Activated CD4-positive, alpha-beta T cell treated with anti-CD3 and anti-CD28 coated beads, Interleukin-2, amount 50 U/mL, for 4 hours (primary cell): ENCODE measurements around the gene MRS2.
A peak's percentile ranks its signal among the peaks of the same experiment; 100 is the strongest.
"Not testable (repeated sequence)": the region's sequence is repeated elsewhere in the genome, so short reads cannot be mapped to it uniquely, and the experiment has no call there.

Source experiments
- DNase-seq, 2 experiments: peaks; one replicate each; pipeline ENCODE4 v3.0.0-alpha.2; 2020

The MRS2 gene

GRCh38 chr6:24402697-24403500, at the start of gene MRS2:
Gene MRS2, plus strand, starts transcription at chr6:24402936. Its CDS starts 111 bp downstream, at chr6:24403047.
- peak; percentile 65 to 75 for DNase-seq

- no peak for DNase-seq
Measured at GRCh38 chr6:24353861-24354260, 48.9 kb upstream of the MRS2 start.

GRCh38 chr6:24355393-24355792, 47.3 kb upstream of the MRS2 start:
- no peak for DNase-seq

GRCh38 chr6:24356310-24356973, 46.3 kb upstream of the MRS2 start:
- no peak for DNase-seq

- DNase-seq, result peak; percentile 17 to 28
Measured at GRCh38 chr6:24357336-24358218, 45.2 kb upstream of the MRS2 start, which contains the start of gene DCDC2. Gene DCDC2, minus strand, starts transcription at chr6:24358059. Its CDS starts 309 bp downstream, at chr6:24357750.

- no peak for DNase-seq
Measured at GRCh38 chr6:24358219-24358821, 44.4 kb upstream of the MRS2 start.

- peak; percentile 76 to 78 for DNase-seq
Measured at GRCh38 chr6:24359640-24360454, 42.9 kb upstream of the MRS2 start.

GRCh38 chr6:24362363-24362762, 40.4 kb upstream of the MRS2 start:
- not testable (repeated sequence) for DNase-seq

GRCh38 chr6:24365103-24365633, 37.6 kb upstream of the MRS2 start:
- DNase-seq, result not testable (repeated sequence)

GRCh38 chr6:24374612-24375011, 28.1 kb upstream of the MRS2 start:
- no peak for DNase-seq

GRCh38 chr6:24376871-24377270, 25.9 kb upstream of the MRS2 start:
- DNase-seq, result no peak

- DNase-seq, result no peak
Measured at GRCh38 chr6:24378473-24379097, 24.2 kb upstream of the MRS2 start.

- no peak for DNase-seq
Measured at GRCh38 chr6:24381476-24382219, 21.1 kb upstream of the MRS2 start.

GRCh38 chr6:24382220-24382540, 20.6 kb upstream of the MRS2 start:
- no peak for DNase-seq

- DNase-seq, result not testable (repeated sequence)
Measured at GRCh38 chr6:24382891-24383494, 19.7 kb upstream of the MRS2 start.

GRCh38 chr6:24384369-24385130, 18.2 kb upstream of the MRS2 start:
- not testable (repeated sequence) for DNase-seq

GRCh38 chr6:24385536-24386269, 17.0 kb upstream of the MRS2 start:
- DNase-seq, result no peak

GRCh38 chr6:24387818-24388217, 14.9 kb upstream of the MRS2 start:
- no peak for DNase-seq
